ENCODE data around the gene RBFOX1. TPM values are rescaled to one million over a fixed set of nuclear protein-coding genes. Genes with fewer than 3 reads are reported as not detected.

RBFOX1 gene
- total RNA-seq = not detected in 2 replicates

DNA sequence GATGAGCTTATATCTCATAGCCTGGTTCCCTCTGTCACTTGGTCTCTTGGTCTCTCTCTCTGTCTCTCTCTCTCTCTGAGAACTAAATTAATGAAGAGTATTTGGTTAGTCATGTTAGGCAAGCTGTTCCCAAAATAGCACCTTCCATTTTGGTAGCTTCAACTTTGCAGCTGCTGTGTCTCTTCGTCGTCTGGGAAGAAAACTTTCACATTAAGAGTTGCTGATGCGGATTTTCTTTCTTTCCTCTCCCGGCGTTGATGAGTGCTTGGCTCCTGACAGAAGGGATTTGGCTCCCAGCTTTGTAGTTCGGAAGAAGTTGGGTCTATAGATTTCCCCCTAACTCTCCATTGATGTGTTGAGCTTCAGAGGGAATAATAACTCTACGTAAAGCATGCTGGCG, at the start of gene RBFOX1:
TSS of gene RBFOX1 (plus strand) at position 235 of the 400 bp plus-strand sequence.

All from bladder microvascular endothelial cell (primary cell).